ENCODE data around the gene WDR13. TPM values are rescaled to one million over a fixed set of nuclear protein-coding genes. Genes with fewer than 3 reads are reported as not detected.

Gene WDR13
- total RNA-seq, 3 donors from 2014 or later (not counting 1 experiment from before 2014, with no cell fraction given) = 52.5 to 62.9 (median 60.2) TPM

DNA sequence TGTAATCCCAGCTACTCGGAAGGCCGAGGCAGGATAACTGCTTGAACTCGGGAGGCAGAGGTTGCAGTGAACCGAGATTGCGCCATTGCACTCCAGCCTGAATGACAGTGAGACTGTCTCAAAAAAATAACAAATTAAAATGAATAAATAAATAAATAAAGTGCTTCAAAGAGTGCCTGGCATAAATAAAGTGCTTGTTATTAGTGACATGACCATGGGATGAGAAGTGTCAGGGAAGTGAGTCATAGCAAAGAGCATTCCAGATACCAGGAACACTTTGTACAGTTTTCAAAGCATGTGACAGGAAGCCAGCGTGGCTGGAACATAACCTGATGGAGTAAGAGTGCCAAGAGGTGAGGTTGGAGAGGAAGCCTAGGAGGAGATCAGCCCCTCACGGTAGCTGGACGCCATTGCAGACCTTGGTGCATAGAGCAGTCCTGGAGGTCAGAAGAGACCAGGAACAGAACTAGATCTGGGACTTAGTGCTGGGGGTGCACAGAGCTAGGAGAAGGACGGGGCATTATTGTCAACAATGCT lies 6.0 kb upstream of the WDR13 start:
- no peaks in the 10 kb centered on the region for H3K27me3 ChIP-seq (ENCODE audit: control insufficient read depth, insufficient read depth, low read length)
- no peak overlapping the region for H3K27ac Mint-ChIP-seq
- TF ChIP-seq, protein P1, sequence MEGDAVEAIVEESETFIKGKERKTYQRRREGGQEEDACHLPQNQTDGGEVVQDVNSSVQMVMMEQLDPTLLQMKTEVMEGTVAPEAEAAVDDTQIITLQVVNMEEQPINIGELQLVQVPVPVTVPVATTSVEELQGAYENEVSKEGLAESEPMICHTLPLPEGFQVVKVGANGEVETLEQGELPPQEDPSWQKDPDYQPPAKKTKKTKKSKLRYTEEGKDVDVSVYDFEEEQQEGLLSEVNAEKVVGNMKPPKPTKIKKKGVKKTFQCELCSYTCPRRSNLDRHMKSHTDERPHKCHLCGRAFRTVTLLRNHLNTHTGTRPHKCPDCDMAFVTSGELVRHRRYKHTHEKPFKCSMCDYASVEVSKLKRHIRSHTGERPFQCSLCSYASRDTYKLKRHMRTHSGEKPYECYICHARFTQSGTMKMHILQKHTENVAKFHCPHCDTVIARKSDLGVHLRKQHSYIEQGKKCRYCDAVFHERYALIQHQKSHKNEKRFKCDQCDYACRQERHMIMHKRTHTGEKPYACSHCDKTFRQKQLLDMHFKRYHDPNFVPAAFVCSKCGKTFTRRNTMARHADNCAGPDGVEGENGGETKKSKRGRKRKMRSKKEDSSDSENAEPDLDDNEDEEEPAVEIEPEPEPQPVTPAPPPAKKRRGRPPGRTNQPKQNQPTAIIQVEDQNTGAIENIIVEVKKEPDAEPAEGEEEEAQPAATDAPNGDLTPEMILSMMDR (IDR thresholded peaks at IDR 0.05) = no peak
- H3K9me3 Mint-ChIP-seq = no peaks in the 10 kb centered on the region
- no peaks in the 10 kb centered on the region for H3K36me3 ChIP-seq (ENCODE audit: control insufficient read depth, insufficient read depth, low read length)
- no peaks in the 10 kb centered on the region for H3K36me3 Mint-ChIP-seq
- ATAC-seq = no peak
- no peaks in the 10 kb centered on the region for H3K9me3 ChIP-seq (ENCODE audit: control insufficient read depth, insufficient read depth, low read length)
- H3K4me3 Mint-ChIP-seq = no peak overlapping the region
- no peaks in the 10 kb centered on the region for H3K4me1 Mint-ChIP-seq
- no peak overlapping the region for H3K4me3 ChIP-seq (ENCODE audit: low read length)
- no peaks in the 10 kb centered on the region for H3K4me1 ChIP-seq (ENCODE audit: control insufficient read depth, insufficient read depth, low read length)
- H3K27ac ChIP-seq (ENCODE audit: low read length) = no peak overlapping the region
- intact Hi-C loops (cut with micrococcal nuclease) = no loop called here
- no peaks in the 10 kb centered on the region for H3K27me3 Mint-ChIP-seq (ENCODE audit: low read depth in 2 of 2)
- no peak for DNase-seq
- WGBS (ENCODE audit: insufficient coverage) = 78% methylated on average over 8 of the region's 9 CpGs

DNA sequence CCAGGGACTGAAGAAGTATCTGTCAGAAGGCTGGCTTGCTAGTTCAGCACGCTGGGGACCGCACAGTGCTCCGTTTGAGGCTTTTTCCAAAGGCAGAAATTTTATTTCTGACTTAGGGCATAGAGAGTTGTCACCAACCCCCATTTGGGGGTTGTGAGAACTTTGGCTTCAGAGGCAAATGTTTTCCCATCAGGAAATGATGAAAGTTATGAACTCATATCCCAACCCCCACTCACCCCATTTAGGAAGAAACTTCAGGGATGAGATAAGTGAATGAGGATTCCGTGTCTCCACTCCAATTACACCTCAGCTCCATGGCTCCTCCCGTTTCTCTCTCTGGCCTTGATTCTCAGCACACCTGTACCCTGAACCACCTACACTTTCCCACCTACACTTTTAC lies 4.3 kb upstream of the WDR13 start:
- ATAC-seq = no peak
- Mint-ChIP-seq H3K36me3 (no peaks in the 10 kb centered on the region), H3K27me3 (ENCODE audit: low read depth in 2 of 2) (no peaks in the 10 kb centered on the region), H3K4me1 (peaks cover 10% of the 10 kb centered on the region in 2 donors), H3K27ac (no peak overlapping the region), H3K4me3 (no peak overlapping the region), H3K9me3 (no peaks in the 10 kb centered on the region)
- DNase-seq = no peak
- Histone ChIP-seq H3K4me3 (ENCODE audit: low read length) (no peak overlapping the region), H3K36me3 (ENCODE audit: control insufficient read depth, insufficient read depth, low read length) (no peaks in the 10 kb centered on the region), H3K4me1 (ENCODE audit: control insufficient read depth, insufficient read depth, low read length) (peaks cover 6% of the 10 kb centered on the region), H3K27me3 (ENCODE audit: control insufficient read depth, insufficient read depth, low read length) (no peaks in the 10 kb centered on the region), H3K9me3 (ENCODE audit: control insufficient read depth, insufficient read depth, low read length) (no peaks in the 10 kb centered on the region), H3K27ac (ENCODE audit: low read length) (no peak overlapping the region)
- intact Hi-C loops (cut with micrococcal nuclease) = no loop called here
- TF ChIP-seq, protein P1 (IDR thresholded peaks at IDR 0.05) = no peak
- 90% methylated on average over 5 of the region's 5 CpGs for WGBS (ENCODE audit: insufficient coverage)

DNA sequence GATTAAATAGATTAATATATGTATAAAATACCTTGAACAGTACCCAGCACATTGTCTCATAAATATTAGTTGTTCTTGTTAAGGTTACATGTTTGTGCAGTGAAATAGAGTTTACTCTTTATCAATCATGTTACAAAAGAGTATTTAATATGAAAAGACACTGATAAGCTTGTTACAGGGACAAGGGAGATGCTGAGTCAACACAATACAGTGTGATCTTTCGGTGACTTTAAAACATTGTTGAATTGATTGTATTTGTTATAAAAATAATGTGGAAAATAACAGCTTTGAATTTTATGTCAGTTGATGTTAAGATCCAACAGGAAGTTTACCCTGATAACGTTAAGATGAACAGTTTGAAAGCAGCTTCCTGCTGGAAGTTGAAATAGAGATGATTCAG lies 1.4 kb upstream of the WDR13 start:
- no peaks in the 10 kb centered on the region for H3K9me3 ChIP-seq (ENCODE audit: control insufficient read depth, insufficient read depth, low read length)
- intact Hi-C loops (cut with micrococcal nuclease) = no loop called here
- TF ChIP-seq, protein P1 (IDR thresholded peaks at IDR 0.05) = no peak
- Mint-ChIP-seq H3K4me3 (no peak overlapping the region), H3K27me3 (ENCODE audit: low read depth in 2 of 2) (no peaks in the 10 kb centered on the region), H3K4me1 (peaks cover 19% of the 10 kb centered on the region in 2 donors), H3K36me3 (no peaks in the 10 kb centered on the region), H3K9me3 (no peaks in the 10 kb centered on the region), H3K27ac (no peak overlapping the region)
- DNase-seq (no peak), ATAC-seq (no peak)
- peaks cover 13% of the 10 kb centered on the region for H3K36me3 ChIP-seq (ENCODE audit: control insufficient read depth, insufficient read depth, low read length)
- H3K27ac ChIP-seq (ENCODE audit: low read length) = no peak overlapping the region
- H3K4me3 ChIP-seq (ENCODE audit: low read length) = no peak overlapping the region
- no peaks in the 10 kb centered on the region for H3K27me3 ChIP-seq (ENCODE audit: control insufficient read depth, insufficient read depth, low read length)
- WGBS (ENCODE audit: insufficient coverage) = 89% methylated on average over 1 of the region's 2 CpGs
- H3K4me1 ChIP-seq (ENCODE audit: control insufficient read depth, insufficient read depth, low read length) = peaks cover 15% of the 10 kb centered on the region

DNA sequence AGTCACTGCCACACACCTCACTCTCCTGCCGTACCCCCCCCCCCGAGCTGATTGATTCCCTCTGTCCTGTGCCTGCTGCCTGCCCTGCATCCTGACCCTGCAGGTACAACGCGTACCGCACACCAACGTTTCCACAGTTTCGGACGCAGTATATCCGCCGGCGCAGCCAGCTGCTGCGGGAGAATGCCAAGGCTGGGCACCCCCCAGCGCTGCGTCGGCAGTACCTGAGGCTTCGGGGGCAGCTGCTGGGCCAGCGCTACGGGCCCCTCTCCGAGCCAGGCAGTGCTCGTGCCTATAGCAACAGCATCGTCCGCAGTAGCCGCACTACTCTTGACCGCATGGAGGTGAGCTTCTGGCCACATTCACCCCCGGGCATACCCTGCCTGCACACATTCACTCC lies 1.3 kb downstream of the WDR13 start:
- intact Hi-C loops (cut with micrococcal nuclease) = no loop called here
- WGBS (ENCODE audit: insufficient coverage) = 95% methylated on average over 24 of the region's 25 CpGs
- Mint-ChIP-seq H3K4me1 (peaks cover 19% of the 10 kb centered on the region in 2 donors), H3K9me3 (no peaks in the 10 kb centered on the region), H3K4me3 (peak overlapping the region; percentile 70), H3K36me3 (no peaks in the 10 kb centered on the region), H3K27ac (peak overlapping the region; percentile 98 to 99), H3K27me3 (ENCODE audit: low read depth in 2 of 2) (no peaks in the 10 kb centered on the region)
- TF ChIP-seq, protein P1 (IDR thresholded peaks at IDR 0.05) = no peak
- peak overlapping the region; percentile 100 for H3K27ac ChIP-seq (ENCODE audit: low read length)
- H3K36me3 ChIP-seq (ENCODE audit: control insufficient read depth, insufficient read depth, low read length) = peaks cover 22% of the 10 kb centered on the region
- no peak overlapping the region for H3K4me3 ChIP-seq (ENCODE audit: low read length)
- no peak for ATAC-seq
- no peaks in the 10 kb centered on the region for H3K27me3 ChIP-seq (ENCODE audit: control insufficient read depth, insufficient read depth, low read length)
- peaks cover 15% of the 10 kb centered on the region for H3K4me1 ChIP-seq (ENCODE audit: control insufficient read depth, insufficient read depth, low read length)
- no peaks in the 10 kb centered on the region for H3K9me3 ChIP-seq (ENCODE audit: control insufficient read depth, insufficient read depth, low read length)
- DNase-seq = no peak

All from natural killer cell (primary cell).